Measurements from ENCODE around the gene CDC42BPG.
"Not testable (repeated sequence)": the region's sequence is repeated elsewhere in the genome, so short reads cannot be mapped to it uniquely, and the experiment has no call there.

The CDC42BPG gene

DNA sequence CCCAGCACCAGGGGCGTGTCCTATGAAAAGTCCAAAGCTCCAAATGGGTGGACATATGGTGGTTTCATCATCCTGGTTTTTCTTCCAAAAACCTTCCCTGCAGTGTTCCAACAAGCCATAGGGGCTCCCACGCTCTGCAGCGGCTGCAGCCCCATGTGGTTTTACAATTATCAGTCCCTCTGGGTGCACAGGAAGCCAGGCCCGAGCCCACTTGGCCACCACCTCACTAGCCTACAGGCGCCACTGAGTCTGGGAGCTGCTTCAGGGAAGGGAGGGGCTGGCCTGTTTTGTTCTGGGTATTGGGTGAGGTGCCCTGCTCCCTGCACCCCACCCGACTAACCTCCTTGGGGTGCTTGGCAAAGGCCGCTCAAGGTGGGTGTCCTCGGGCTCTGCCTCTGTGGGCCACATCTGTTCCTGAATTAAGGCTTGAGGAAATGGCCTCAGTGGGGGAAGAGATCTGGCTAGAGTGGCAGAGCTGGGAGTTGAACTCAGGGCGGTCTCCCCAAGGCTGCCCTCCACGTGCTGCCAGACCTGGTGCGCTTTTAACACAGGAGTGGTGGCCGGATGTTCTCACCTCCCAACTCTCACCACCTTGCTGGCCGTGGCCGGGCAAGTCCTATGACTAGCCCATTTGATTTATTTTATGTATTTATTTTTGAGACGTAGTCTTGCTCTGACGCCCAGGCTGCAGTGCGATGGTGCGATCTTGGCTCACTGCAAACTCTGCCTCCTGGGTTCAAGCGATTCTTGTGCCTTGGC is 5.3 kb upstream of the CDC42BPG start:
- no peak for DNase-seq (ENCODE audit: low spot score)

- no peak for DNase-seq (ENCODE audit: low spot score)
These were observed 4.6 kb upstream of the CDC42BPG start for GRCh38 chr11:64848826-64849597.

DNA sequence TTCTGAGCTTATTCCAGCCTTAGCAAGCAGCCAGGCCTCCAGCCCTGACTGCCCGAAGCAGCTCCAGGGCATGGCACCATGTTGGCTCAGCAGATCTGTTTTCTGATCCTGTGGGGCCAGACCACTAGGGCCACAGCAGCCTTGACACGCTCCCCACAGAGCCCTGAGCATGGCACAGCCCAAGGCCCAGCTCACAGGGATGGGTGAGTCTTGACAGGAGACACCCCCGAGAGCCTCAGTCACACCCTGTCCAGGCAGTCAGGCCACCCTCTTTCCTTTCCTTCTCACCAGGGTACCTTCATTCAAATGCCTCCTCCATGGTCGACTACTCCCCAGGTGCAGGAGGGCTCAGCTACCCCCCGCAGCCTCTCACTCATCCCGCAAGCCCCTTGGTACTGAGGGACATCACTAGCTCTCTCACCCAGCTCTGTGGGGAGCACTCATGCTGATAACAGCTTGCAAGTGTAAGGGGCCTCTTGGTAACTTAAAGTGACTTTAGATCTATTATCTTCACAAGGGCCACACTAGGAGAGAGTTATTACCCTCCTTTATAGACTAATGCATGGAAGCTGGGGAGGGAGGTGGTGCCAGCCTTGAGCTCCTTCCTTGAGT is 3.9 kb upstream of the CDC42BPG start:
- no peak for DNase-seq (ENCODE audit: low spot score)

DNA sequence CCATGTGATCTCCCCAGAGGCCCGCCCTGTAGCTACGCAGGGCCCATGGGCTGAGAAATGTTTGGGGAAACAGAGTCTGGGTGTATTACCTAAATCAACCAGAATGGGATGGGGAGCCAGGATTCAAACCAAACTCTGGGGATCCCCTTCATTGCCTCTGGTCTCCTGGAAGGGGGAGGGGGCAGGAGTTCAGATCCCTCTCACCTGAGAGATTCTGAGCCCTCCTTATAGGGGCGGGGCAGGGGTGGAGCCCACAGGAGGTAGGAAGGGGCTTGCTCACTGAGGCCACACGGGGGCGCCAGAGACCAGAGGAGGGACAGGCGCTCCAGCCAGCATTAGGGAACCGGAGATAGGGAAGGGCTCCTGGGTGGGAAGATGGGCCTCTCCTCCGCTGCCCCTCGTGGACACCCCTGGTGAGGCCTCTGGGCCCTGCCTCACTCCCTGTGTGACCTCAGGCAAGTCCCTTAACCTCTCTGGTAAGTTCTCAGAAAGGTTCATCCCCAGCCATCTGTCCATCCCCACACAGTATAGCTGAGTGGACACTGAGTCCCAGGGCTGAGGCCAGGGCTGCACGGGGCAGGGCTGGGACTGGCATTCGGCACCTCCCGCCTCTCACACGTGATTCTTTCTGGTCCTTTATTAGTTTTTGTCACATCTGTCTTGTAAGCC is 2.7 kb upstream of the CDC42BPG start:
- DNase-seq (ENCODE audit: low spot score), result peak; percentile 96

DNA sequence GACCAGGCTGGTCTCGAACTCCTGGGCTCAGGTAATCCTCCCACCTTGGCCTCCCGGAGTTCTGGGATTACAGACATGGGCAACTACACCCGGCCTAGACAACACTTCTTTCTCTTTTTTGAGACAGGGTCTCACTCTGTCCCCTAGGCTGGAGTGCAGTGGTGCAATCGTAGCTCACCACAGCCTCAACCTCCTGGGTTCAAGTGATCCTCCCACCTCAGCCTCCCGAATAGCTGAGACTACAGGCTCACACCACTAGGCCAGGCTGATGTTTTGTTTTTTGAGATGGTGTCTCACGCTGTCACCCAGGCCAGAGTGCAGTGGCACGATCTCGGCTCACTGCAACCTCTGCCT is 1.3 kb upstream of the CDC42BPG start:
- DNase-seq (ENCODE audit: low spot score), result not testable (repeated sequence)

- no peak for DNase-seq (ENCODE audit: low spot score)
These were observed 799 bp upstream of the CDC42BPG start for GRCh38 chr11:64845129-64845775.

DNA sequence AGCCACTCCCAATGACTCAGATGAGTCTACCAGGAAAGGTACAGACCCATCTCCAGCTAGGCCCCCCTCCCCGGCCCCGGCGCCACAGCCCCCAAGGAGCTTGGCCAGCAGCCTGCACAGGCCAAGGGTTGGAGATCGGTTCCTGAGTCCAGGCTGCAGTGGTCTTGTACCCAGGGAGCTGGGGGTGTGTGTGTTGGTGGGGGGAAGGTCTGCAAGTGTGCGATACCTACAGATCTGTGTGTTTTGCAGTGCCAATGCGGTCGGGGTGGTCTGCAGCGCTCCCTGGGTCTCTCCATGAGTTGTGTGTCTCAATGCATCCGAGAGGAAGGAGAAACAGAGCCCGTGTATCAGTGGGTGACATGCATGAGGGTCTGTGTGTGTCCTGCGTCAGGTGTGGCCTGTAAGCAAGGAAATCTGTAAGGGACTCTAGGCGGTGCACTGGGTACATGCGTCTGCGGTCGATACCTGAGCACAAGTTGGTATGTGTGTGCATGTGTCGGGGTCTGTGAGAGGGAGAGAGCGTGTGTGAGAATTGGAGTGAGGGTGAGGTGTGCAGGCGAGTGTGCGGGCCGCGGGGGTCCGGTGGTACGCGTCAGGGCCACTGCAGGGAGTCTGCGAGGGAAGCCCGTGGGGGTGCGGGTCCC is 645 bp downstream of the CDC42BPG start:
- DNase-seq (ENCODE audit: low spot score), result no peak

DNA sequence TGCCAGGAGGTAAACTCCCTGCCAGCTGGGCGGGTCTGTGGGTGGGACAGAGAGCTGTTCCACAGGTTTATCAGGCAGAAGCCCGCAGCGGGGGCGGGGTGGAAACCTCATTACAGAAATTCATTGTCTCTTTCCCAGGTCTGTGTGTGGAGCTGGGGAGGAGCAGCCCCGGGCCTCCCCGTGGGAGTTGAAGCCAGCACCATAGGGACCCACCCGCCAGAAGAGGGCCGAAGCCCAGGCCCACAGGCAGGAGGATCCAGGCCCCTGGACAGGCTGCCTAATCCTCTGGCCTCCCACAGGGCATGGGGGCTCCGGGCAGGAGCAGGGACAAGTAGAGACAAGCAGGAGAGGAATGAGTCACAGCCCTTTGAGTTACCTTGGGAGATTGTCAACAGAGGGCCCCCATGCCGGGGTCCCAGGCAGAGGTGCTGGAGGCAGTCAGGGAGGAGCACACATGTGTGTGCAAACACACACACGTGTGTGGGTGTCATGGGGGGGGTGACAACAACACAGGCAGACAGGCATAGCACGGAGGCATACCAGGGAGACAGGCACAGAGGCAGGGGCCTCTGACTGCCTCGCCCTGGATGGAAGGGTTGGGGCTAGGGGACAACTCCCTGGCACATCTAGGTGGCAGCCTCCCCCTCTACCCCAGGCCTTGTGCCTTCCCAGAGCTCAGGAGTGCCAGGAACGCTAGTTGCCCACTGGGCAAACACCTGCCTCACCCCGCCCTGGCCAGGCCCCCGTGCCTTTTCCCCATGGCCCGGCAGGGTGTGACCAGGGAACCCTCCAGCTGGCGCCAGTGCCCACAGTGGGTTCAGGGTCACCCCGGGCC is 1.4 kb downstream of the CDC42BPG start:
- no peak for DNase-seq (ENCODE audit: low spot score)

DNA sequence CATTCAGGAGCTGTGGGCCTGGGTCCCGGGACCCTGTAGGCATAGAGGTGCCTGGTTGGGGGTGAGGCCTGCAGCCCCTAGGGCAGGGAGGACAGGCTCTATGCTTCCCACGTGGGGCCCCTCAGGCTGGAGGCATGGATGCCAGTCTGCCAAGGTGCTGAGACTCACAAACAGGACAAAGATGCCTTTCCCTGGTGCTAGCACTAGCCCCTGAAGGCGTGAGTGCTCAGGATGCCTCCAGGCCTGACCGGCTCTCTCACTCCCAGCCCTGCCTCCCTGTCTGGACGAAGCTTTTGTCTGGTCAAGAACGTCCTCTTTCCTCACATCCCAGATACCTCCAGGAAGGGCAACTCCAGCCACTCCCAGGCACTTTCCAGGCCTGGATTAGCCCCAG is 2.1 kb downstream of the CDC42BPG start:
- no peak for DNase-seq (ENCODE audit: low spot score)

GRCh38 chr11:64841592-64842365 is 2.7 kb downstream of the CDC42BPG start:
- no peak for DNase-seq (ENCODE audit: low spot score)

- no peak for DNase-seq (ENCODE audit: low spot score)
These were observed 4.3 kb downstream of the CDC42BPG start for GRCh38 chr11:64839887-64840782.

GRCh38 chr11:64839335-64839734 is 5.1 kb downstream of the CDC42BPG start:
- no peak for DNase-seq (ENCODE audit: low spot score)

DNA sequence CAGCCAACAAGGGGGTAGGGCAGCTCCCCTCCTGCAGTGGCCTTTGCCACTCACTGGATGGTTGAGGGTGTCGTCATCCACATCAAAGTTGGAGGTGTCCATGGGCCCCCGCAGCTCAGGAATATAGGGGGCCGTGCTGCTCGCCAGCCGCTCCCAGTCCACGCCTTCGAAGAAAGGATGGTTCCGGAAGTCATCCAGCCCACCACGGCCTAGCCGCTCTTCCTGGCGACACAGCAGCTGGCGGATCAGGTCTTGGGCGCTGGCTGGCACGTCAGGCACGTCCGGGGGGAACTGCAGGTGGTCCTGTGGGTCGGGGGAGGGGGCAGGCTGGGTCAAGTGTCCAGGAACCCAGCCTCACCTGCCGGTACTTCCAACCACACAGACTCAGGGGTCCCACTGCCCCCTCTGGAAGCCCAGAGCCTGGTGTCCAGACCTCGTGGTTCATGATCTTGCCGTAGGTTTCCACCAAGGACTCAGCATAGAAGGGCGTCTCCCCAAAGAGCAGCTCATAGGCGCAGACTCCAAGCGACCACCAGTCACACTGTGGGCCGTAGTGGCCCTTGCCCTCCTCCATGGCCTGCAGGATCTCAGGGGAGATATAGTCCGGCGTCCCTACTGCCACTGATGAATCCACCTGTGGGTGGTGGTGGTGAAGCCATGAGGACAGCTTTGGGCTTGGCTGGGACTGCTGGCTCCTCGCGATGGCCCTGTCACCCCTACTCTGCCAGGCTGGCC is 5.7 kb downstream of the CDC42BPG start:
- DNase-seq (ENCODE audit: low spot score), result no peak

DNA sequence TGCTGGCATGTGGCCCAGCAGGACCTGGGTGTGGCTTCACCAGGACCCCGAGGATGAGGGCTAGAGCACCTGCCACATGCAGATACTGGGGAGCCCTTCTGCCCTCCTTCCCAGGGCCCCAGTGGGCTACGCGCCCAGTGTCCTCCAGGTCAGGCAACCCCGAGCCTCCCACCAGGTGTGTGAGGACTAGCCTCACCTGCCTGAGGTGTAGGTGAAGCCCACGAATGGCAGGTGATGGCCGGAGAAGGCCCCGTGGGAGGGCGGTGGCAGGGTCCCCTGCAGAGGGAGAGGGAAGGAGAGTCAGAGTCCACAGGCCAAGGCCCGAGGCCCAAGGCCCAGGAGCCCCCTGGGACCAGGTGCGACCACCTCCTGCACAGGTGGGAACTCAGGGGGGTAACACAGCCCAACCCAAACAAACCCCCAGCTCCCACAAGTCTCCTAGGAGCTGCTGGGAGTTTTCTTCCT is 6.5 kb downstream of the CDC42BPG start:
- DNase-seq (ENCODE audit: low spot score), result no peak

DNA sequence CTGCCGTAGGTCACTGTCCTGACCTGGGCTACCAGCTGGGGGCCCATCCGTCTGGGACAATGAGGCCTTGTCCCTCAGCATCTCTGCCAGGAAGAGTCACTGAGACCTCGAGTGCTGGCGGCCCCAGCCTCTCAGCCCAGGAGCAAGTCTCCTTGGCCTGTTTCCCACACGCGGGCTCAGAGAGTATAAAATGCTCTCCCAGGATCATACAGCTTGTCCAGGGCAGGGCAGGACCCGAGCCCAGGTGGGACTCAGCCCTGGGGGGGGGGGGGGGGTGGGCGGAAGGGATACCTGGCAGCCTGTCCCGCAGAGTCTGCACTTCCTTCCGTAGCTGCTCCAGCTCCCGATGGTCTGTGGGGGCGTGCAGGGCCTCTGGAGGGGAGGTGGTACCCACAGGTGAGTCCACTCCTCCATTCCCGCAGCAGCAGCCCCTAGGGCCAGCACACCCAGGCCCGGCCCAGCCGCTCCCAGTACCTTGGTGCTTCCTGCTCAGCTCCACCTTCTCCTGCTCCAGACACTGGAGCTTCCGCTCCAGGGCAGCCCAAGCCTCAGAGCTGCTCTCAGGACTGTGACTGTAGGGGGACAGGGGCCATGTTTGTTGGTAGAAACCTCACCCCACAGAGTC is 7.9 kb downstream of the CDC42BPG start:
- DNase-seq (ENCODE audit: low spot score), result no peak

GRCh38 chr11:64835616-64836447 is 8.6 kb downstream of the CDC42BPG start:
- no peak for DNase-seq (ENCODE audit: low spot score)
